ENCODE results near the gene CEMIP2. TPM values are rescaled to one million over a fixed set of nuclear protein-coding genes. Genes with fewer than 3 reads are reported as not detected.
A peak's percentile ranks its signal among the peaks of the same experiment; 100 is the strongest.

Gene CEMIP2
- total and polyA plus RNA-seq, 2 of the 13 experiments (the other 11 are each of a cell fraction or from before 2014, with no cell fraction given): 94.3 to 128 TPM

- TF ChIP-seq ZNF264 (CRISPR knock-in tag; IDR thresholded peaks at IDR 0.05) (peak; percentile 62; the same call in 1 of the 2 replicates), ETS1 (CRISPR knock-in tag; IDR thresholded peaks at IDR 0.05) (no peak), YEATS4 (CRISPR knock-in tag; IDR thresholded peaks at IDR 0.05; ENCODE audit: borderline replicate concordance) (no peak), ZNF124 (CRISPR knock-in tag; IDR thresholded peaks at IDR 0.05) (0 out of 2 replicates have a peak, but pooled peaks have one; percentile 34), TERF1 (CRISPR knock-in tag; IDR thresholded peaks at IDR 0.05) (no peak), ZNF879 (CRISPR knock-in tag; IDR thresholded peaks at IDR 0.05) (no peak), NFAT5 (CRISPR knock-in tag; IDR thresholded peaks at IDR 0.05) (no peak), ZNF816 (CRISPR knock-in tag; IDR thresholded peaks at IDR 0.05; ENCODE audit: borderline replicate concordance) (peak; percentile 52; the same call in 1 of the 2 replicates), FOXA3 (CRISPR knock-in tag; IDR thresholded peaks at IDR 0.05) (peak; percentile 94), TBX2 (CRISPR knock-in tag; IDR thresholded peaks at IDR 0.05; ENCODE audit: borderline replicate concordance) (peak; percentile 67), HHEX (CRISPR knock-in tag; IDR thresholded peaks at IDR 0.05) (no peak), ZNF326 (CRISPR knock-in tag; IDR thresholded peaks at IDR 0.05; ENCODE audit: borderline replicate concordance) (no peak), SIN3B (IDR thresholded peaks at IDR 0.05; ENCODE audit: low read length) (no peak), ATF1 (CRISPR knock-in tag; IDR thresholded peaks at IDR 0.05) (0 out of 2 replicates have a peak, but pooled peaks have one; percentile 12), ZNF530 (CRISPR knock-in tag; IDR thresholded peaks at IDR 0.05; ENCODE audit: low read depth) (no peak), ZUFSP (CRISPR knock-in tag; IDR thresholded peaks at IDR 0.05; ENCODE audit: borderline replicate concordance) (no peak), HDAC1 (CRISPR knock-in tag; IDR thresholded peaks at IDR 0.05) (peak; percentile 60; the same call in 1 of the 2 replicates), GRHL1 (CRISPR knock-in tag; conservative IDR thresholded peaks at IDR 0.05) (no peak), ZNF563 (CRISPR knock-in tag; IDR thresholded peaks at IDR 0.05) (no peak), ZNF850 (CRISPR knock-in tag; conservative IDR thresholded peaks at IDR 0.05) (no peak), MTA3 (CRISPR knock-in tag; IDR thresholded peaks at IDR 0.05) (no peak)
Observed at GRCh38 chr9:71758785-71759184, 9.5 kb downstream of the CEMIP2 start (continued).
